Activated CD4-positive, alpha-beta T cell treated with anti-CD3 and anti-CD28 coated beads, Interleukin-2, amount 10 ng/mL, durations not matched to agents 7 days and 5 days (primary cell): ENCODE results near the gene SLCO3A1. TPM values are rescaled to one million over a fixed set of nuclear protein-coding genes. Genes with fewer than 3 reads are reported as not detected.

Source experiments
- CTCF ChIA-PET: fragments of 350-600 bp; sonication (Branson Sonifier 250); formaldehyde crosslinking; loops from one replicate; lab custom pipeline; 2021; ENCODE audit warnings: antibody characterized with exemption; lab: Charles Lee
- POLR2A ChIA-PET: fragments of 350-600 bp; sonication (Branson Sonifier 250); formaldehyde crosslinking; loops from one replicate; lab custom pipeline; 2021; ENCODE audit warnings: antibody characterized with exemption; lab: Charles Lee
- DNase-seq: peaks from one replicate; pipeline ENCODE4 v3.0.0-alpha.2; 2020
- H3K27ac Mint-ChIP-seq: one replicate; pipeline ENCODE4 v1.8.0; 2021; ENCODE audit warnings: mild to moderate bottlenecking, moderate library complexity, mixed read lengths
- H3K27me3 Mint-ChIP-seq: one replicate; pipeline ENCODE4 v1.8.0; 2021; ENCODE audit warnings: mixed read lengths
- H3K36me3 Mint-ChIP-seq: one replicate; pipeline ENCODE4 v1.8.0; 2021; ENCODE audit warnings: low read depth, mixed read lengths
- H3K4me1 Mint-ChIP-seq: one replicate; pipeline ENCODE4 v1.8.0; 2021; ENCODE audit warnings: mixed read lengths
- H3K4me3 Mint-ChIP-seq: one replicate; pipeline ENCODE4 v1.8.0; 2021; ENCODE audit warnings: mild to moderate bottlenecking, moderate library complexity, mixed read lengths
- H3K9me3 Mint-ChIP-seq: one replicate; pipeline ENCODE4 v1.8.0; 2021; ENCODE audit warnings: mixed read lengths
- total RNA-seq, 2 experiments: library from RNA; stranded (reverse); gene quantifications; one replicate each; pipeline ENCODE4 v1.2.3, GENCODE V29; 2021

The SLCO3A1 gene
- total RNA-seq, 2 experiments from 2014 or later, result 41.8 to 46.8 TPM

- Mint-ChIP-seq H3K27me3 (no peaks in the 10 kb centered on the region), H3K4me3 (no peak overlapping the region), H3K27ac (no peak overlapping the region), H3K36me3 (peaks cover 5% of the 10 kb centered on the region), H3K9me3 (no peaks in the 10 kb centered on the region), H3K4me1 (peaks cover 8% of the 10 kb centered on the region)
- no peak for DNase-seq
- POLR2A ChIA-PET, result no interaction called here
- CTCF ChIA-PET, result interaction anchor here (1.1 kb wide), 1 partner anchor 9 kb away, joined by 3 read pairs; no protein-coding TSS in a partner anchor
These were observed 33.4 kb downstream of the SLCO3A1 start for GRCh38 chr15:91886878-91887277.

- no peaks in the 10 kb centered on the region for H3K9me3 Mint-ChIP-seq
- ChIA-PET CTCF (interaction anchor here (1.1 kb wide), 1 partner anchor 9 kb away, joined by 3 read pairs; no protein-coding TSS in a partner anchor), POLR2A (no interaction called here)
- peaks cover 8% of the 10 kb centered on the region for H3K36me3 Mint-ChIP-seq
- no peak for DNase-seq
- no peaks in the 10 kb centered on the region for H3K27me3 Mint-ChIP-seq
- H3K4me1 Mint-ChIP-seq, result peaks cover 8% of the 10 kb centered on the region
- no peak overlapping the region for H3K4me3 Mint-ChIP-seq
- H3K27ac Mint-ChIP-seq, result no peak overlapping the region
These were observed 33.8 kb downstream of the SLCO3A1 start for GRCh38 chr15:91887321-91887720.

GRCh38 chr15:91887921-91888373 is 34.4 kb downstream of the SLCO3A1 start:
- no peak overlapping the region for H3K27ac Mint-ChIP-seq
- ChIA-PET CTCF (no interaction called here), POLR2A (no interaction called here)
- H3K9me3 Mint-ChIP-seq, result no peaks in the 10 kb centered on the region
- peaks cover 6% of the 10 kb centered on the region for H3K4me1 Mint-ChIP-seq
- H3K36me3 Mint-ChIP-seq, result peaks cover 11% of the 10 kb centered on the region
- DNase-seq, result no peak
- no peaks in the 10 kb centered on the region for H3K27me3 Mint-ChIP-seq
- no peak overlapping the region for H3K4me3 Mint-ChIP-seq

GRCh38 chr15:91889111-91889815 is 35.8 kb downstream of the SLCO3A1 start:
- Mint-ChIP-seq H3K9me3 (peaks cover 7% of the 10 kb centered on the region), H3K36me3 (peaks cover 21% of the 10 kb centered on the region), H3K27me3 (no peaks in the 10 kb centered on the region), H3K4me1 (peaks cover 6% of the 10 kb centered on the region), H3K4me3 (no peak overlapping the region), H3K27ac (no peak overlapping the region)
- CTCF ChIA-PET, result interaction anchor here (0.7 to 1.2 kb wide), 3 partner anchors 10 to 38 kb away, joined by 3 to 4 read pairs (median 3); no protein-coding TSS in a partner anchor
- DNase-seq, result no peak
- POLR2A ChIA-PET, result no interaction called here

GRCh38 chr15:91890614-91891013 is 37.1 kb downstream of the SLCO3A1 start:
- CTCF ChIA-PET, result no interaction called here
- Mint-ChIP-seq H3K4me1 (peaks cover 4% of the 10 kb centered on the region), H3K36me3 (peaks cover 22% of the 10 kb centered on the region), H3K27me3 (no peaks in the 10 kb centered on the region), H3K4me3 (no peak overlapping the region), H3K27ac (no peak overlapping the region), H3K9me3 (peaks cover 7% of the 10 kb centered on the region)
- POLR2A ChIA-PET, result no interaction called here
- DNase-seq, result no peak

GRCh38 chr15:91891101-91891500 is 37.6 kb downstream of the SLCO3A1 start:
- ChIA-PET CTCF (interaction anchor here (0.7 kb wide), 1 partner anchor 47 kb away, joined by 4 read pairs; no protein-coding TSS in a partner anchor), POLR2A (no interaction called here)
- no peaks in the 10 kb centered on the region for H3K27me3 Mint-ChIP-seq
- H3K4me1 Mint-ChIP-seq, result peaks cover 3% of the 10 kb centered on the region
- no peak overlapping the region for H3K4me3 Mint-ChIP-seq
- H3K27ac Mint-ChIP-seq, result no peak overlapping the region
- no peak for DNase-seq
- peaks cover 23% of the 10 kb centered on the region for H3K36me3 Mint-ChIP-seq
- H3K9me3 Mint-ChIP-seq, result peaks cover 7% of the 10 kb centered on the region

- ChIA-PET CTCF (interaction anchor here (1.2 to 1.5 kb wide), 3 partner anchors 10 to 28 kb away, joined by 3 to 5 read pairs (median 3); no protein-coding TSS in a partner anchor), POLR2A (no interaction called here)
- Mint-ChIP-seq H3K36me3 (peaks cover 23% of the 10 kb centered on the region), H3K27me3 (no peaks in the 10 kb centered on the region), H3K4me1 (peaks cover 3% of the 10 kb centered on the region), H3K27ac (no peak overlapping the region), H3K4me3 (no peak overlapping the region), H3K9me3 (peaks cover 7% of the 10 kb centered on the region)
- DNase-seq, result no peak
These were observed 38.4 kb downstream of the SLCO3A1 start for GRCh38 chr15:91891788-91892345.

- H3K27me3 Mint-ChIP-seq, result no peaks in the 10 kb centered on the region
- peaks cover 23% of the 10 kb centered on the region for H3K36me3 Mint-ChIP-seq
- no peak for DNase-seq
- ChIA-PET CTCF (interaction anchor here (1.2 to 1.5 kb wide), 3 partner anchors 10 to 28 kb away, joined by 3 to 5 read pairs (median 3); no protein-coding TSS in a partner anchor), POLR2A (no interaction called here)
- peaks cover 7% of the 10 kb centered on the region for H3K9me3 Mint-ChIP-seq
- H3K27ac Mint-ChIP-seq, result no peak overlapping the region
- no peak overlapping the region for H3K4me3 Mint-ChIP-seq
- H3K4me1 Mint-ChIP-seq, result peaks cover 3% of the 10 kb centered on the region
These were observed 38.9 kb downstream of the SLCO3A1 start for GRCh38 chr15:91892436-91892835.

- Mint-ChIP-seq H3K4me1 (no peaks in the 10 kb centered on the region), H3K4me3 (no peak overlapping the region), H3K27ac (no peak overlapping the region), H3K36me3 (peaks cover 23% of the 10 kb centered on the region), H3K27me3 (no peaks in the 10 kb centered on the region), H3K9me3 (peaks cover 7% of the 10 kb centered on the region)
- ChIA-PET CTCF (no interaction called here), POLR2A (no interaction called here)
- no peak for DNase-seq
These were observed 41.1 kb downstream of the SLCO3A1 start for GRCh38 chr15:91894606-91895005.

GRCh38 chr15:91895051-91895450 is 41.5 kb downstream of the SLCO3A1 start:
- no peak overlapping the region for H3K4me3 Mint-ChIP-seq
- H3K9me3 Mint-ChIP-seq, result peaks cover 7% of the 10 kb centered on the region
- no peaks in the 10 kb centered on the region for H3K27me3 Mint-ChIP-seq
- peaks cover 23% of the 10 kb centered on the region for H3K36me3 Mint-ChIP-seq
- ChIA-PET CTCF (no interaction called here), POLR2A (no interaction called here)
- no peak for DNase-seq
- H3K4me1 Mint-ChIP-seq, result no peaks in the 10 kb centered on the region
- no peak overlapping the region for H3K27ac Mint-ChIP-seq

- no peaks in the 10 kb centered on the region for H3K27me3 Mint-ChIP-seq
- H3K9me3 Mint-ChIP-seq, result peaks cover 12% of the 10 kb centered on the region
- CTCF ChIA-PET, result interaction anchor here (1.1 kb wide), 1 partner anchor 9 kb away, joined by 3 read pairs; no protein-coding TSS in a partner anchor
- no peak overlapping the region for H3K27ac Mint-ChIP-seq
- no peak for DNase-seq
- POLR2A ChIA-PET, result no interaction called here
- no peak overlapping the region for H3K4me3 Mint-ChIP-seq
- H3K4me1 Mint-ChIP-seq, result no peaks in the 10 kb centered on the region
- H3K36me3 Mint-ChIP-seq, result peaks cover 21% of the 10 kb centered on the region
These were observed 43.0 kb downstream of the SLCO3A1 start for GRCh38 chr15:91896341-91897055.

GRCh38 chr15:91897585-91898372 is 44.3 kb downstream of the SLCO3A1 start:
- Mint-ChIP-seq H3K27me3 (no peaks in the 10 kb centered on the region), H3K9me3 (peaks cover 16% of the 10 kb centered on the region), H3K4me3 (no peak overlapping the region), H3K36me3 (peaks cover 22% of the 10 kb centered on the region), H3K27ac (no peak overlapping the region), H3K4me1 (no peaks in the 10 kb centered on the region)
- CTCF ChIA-PET, result interaction anchor here (0.6 kb wide), 1 partner anchor 530 kb away, joined by 3 read pairs; no protein-coding TSS in a partner anchor
- POLR2A ChIA-PET, result no interaction called here
- DNase-seq, result no peak
